ENCODE results near the gene ZCWPW2. TPM values are rescaled to one million over a fixed set of nuclear protein-coding genes. Genes with fewer than 3 reads are reported as not detected.

ZCWPW2 gene
- total RNA-seq, 2 experiments from 2014 or later: 0.27 to 0.28 TPM

DNA sequence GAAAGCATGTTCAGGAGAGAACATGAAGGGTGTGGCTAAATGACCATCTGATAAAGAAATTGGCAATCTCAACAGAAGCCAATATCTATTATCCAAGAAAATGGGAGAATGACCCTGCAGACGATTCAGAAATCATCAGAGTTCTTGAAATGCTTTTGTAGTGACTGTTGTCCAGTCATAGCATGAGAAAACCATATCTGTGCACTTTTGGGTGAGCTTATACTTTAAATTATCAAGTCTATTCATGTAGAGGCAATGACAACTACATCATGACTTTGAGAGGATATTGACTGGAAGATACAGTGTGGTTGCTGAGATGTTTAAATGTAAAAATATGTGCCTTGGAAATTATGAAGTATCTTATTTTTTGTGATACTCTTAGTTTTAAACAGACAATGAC is 57.7 kb downstream of the ZCWPW2 start:
- Mint-ChIP-seq H3K4me3 (no peak overlapping the region), H3K27ac (no peak overlapping the region), H3K4me1 (ENCODE audit: low read depth) (no peaks in the 10 kb centered on the region), H3K36me3 (ENCODE audit: low read depth) (peaks cover 8% of the 10 kb centered on the region), H3K9me3 (peaks cover 25% of the 10 kb centered on the region), H3K27me3 (no peaks in the 10 kb centered on the region)
- Histone ChIP-seq H3K4me3 (ENCODE audit: low read length) (no peak overlapping the region), H3K27ac (ENCODE audit: low read depth in 1 of 2, low read length in 2 of 2) (no peak overlapping the region), H3K4me1 (ENCODE audit: insufficient read depth, low read length) (no peaks in the 10 kb centered on the region), H3K9me3 (ENCODE audit: control insufficient read depth in 1 of 2, insufficient read depth in 1 of 2, low read length in 2 of 2) (peaks cover 0 to 33% of the 10 kb centered on the region in 2 experiments), H3K27me3 (ENCODE audit: control insufficient read depth in 1 of 2, insufficient read depth in 2 of 2, low read length in 2 of 2) (no peaks in the 10 kb centered on the region), H3K36me3 (ENCODE audit: insufficient read depth, low read length) (no peaks in the 10 kb centered on the region)
- TF ChIP-seq, protein P1, sequence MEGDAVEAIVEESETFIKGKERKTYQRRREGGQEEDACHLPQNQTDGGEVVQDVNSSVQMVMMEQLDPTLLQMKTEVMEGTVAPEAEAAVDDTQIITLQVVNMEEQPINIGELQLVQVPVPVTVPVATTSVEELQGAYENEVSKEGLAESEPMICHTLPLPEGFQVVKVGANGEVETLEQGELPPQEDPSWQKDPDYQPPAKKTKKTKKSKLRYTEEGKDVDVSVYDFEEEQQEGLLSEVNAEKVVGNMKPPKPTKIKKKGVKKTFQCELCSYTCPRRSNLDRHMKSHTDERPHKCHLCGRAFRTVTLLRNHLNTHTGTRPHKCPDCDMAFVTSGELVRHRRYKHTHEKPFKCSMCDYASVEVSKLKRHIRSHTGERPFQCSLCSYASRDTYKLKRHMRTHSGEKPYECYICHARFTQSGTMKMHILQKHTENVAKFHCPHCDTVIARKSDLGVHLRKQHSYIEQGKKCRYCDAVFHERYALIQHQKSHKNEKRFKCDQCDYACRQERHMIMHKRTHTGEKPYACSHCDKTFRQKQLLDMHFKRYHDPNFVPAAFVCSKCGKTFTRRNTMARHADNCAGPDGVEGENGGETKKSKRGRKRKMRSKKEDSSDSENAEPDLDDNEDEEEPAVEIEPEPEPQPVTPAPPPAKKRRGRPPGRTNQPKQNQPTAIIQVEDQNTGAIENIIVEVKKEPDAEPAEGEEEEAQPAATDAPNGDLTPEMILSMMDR (IDR thresholded peaks at IDR 0.05): no peak
- DNase-seq (no peak), ATAC-seq (ENCODE audit: poor library complexity) (no peak)
- ChIA-PET POLR2A (no interaction called here), CTCF (no interaction called here)
- intact Hi-C loops (cut with DNase I, micrococcal nuclease): no loop called here

DNA sequence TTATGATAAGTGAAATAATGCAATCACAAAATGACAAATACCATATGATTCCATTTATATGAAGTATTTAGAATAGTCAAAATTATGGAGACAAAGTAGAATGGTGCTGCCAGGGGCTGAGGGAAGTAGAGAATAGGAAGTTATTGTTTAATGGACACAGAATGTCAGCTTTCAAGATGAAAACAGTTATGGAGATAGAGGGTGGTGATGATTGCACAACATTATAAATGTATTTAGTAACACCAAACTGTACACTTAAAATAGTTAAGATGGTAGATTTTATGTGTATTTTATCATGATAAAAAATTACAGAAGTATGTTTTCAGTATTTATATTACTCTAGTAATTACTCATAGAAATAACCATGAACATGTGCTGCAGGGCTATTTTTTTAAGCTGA is 100.9 kb downstream of the ZCWPW2 start:
- intact Hi-C loops (cut with DNase I, micrococcal nuclease): no loop called here
- TF ChIP-seq, protein P1 (IDR thresholded peaks at IDR 0.05): no peak
- DNase-seq (no peak), ATAC-seq (ENCODE audit: poor library complexity) (no peak)
- H3K27ac Mint-ChIP-seq: no peak overlapping the region
- CTCF ChIA-PET: no interaction called here
- POLR2A ChIA-PET: no interaction called here
- H3K36me3 Mint-ChIP-seq (ENCODE audit: low read depth): peaks cover 4% of the 10 kb centered on the region
- H3K27me3 Mint-ChIP-seq: no peaks in the 10 kb centered on the region
- no peak overlapping the region for H3K4me3 Mint-ChIP-seq
- peaks cover 16% of the 10 kb centered on the region for H3K9me3 Mint-ChIP-seq
- Histone ChIP-seq H3K36me3 (ENCODE audit: insufficient read depth, low read length) (no peaks in the 10 kb centered on the region), H3K27ac (ENCODE audit: low read depth in 1 of 2, low read length in 2 of 2) (no peak overlapping the region), H3K4me3 (ENCODE audit: low read length) (no peak overlapping the region), H3K9me3 (ENCODE audit: control insufficient read depth in 1 of 2, insufficient read depth in 1 of 2, low read length in 2 of 2) (no peaks in the 10 kb centered on the region), H3K4me1 (ENCODE audit: insufficient read depth, low read length) (no peaks in the 10 kb centered on the region), H3K27me3 (ENCODE audit: control insufficient read depth in 1 of 2, insufficient read depth in 2 of 2, low read length in 2 of 2) (no peaks in the 10 kb centered on the region)
- H3K4me1 Mint-ChIP-seq (ENCODE audit: low read depth): no peaks in the 10 kb centered on the region

DNA sequence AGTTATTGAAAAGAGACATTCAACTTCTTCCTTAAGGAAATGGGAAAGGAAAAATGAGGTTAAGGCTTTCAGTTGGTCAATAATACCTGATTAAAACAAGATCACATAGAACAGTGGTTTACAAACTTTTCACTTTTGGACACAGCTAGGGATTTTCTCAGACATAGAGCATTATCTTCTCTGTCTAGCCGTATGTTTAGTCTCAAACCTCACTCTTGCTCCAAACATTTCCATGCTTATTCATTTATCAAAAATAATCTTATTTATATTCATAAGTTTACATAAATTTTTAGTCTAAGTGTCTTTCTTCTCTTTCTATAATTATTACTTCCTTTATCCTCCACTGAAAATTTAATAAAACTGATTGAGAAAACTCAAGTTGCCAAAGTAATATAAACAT is 114.3 kb downstream of the ZCWPW2 start:
- Histone ChIP-seq H3K9me3 (ENCODE audit: control insufficient read depth in 1 of 2, insufficient read depth in 1 of 2, low read length in 2 of 2) (peaks cover 0 to 4% of the 10 kb centered on the region in 2 experiments), H3K4me3 (ENCODE audit: low read length) (no peak overlapping the region), H3K36me3 (ENCODE audit: insufficient read depth, low read length) (no peaks in the 10 kb centered on the region), H3K27me3 (ENCODE audit: control insufficient read depth in 1 of 2, insufficient read depth in 2 of 2, low read length in 2 of 2) (no peaks in the 10 kb centered on the region), H3K27ac (ENCODE audit: low read depth in 1 of 2, low read length in 2 of 2) (no peak overlapping the region), H3K4me1 (ENCODE audit: insufficient read depth, low read length) (no peaks in the 10 kb centered on the region)
- Mint-ChIP-seq H3K27ac (no peak overlapping the region), H3K36me3 (ENCODE audit: low read depth) (peaks cover 4% of the 10 kb centered on the region), H3K27me3 (no peaks in the 10 kb centered on the region), H3K9me3 (peaks cover 10% of the 10 kb centered on the region), H3K4me3 (no peak overlapping the region), H3K4me1 (ENCODE audit: low read depth) (no peaks in the 10 kb centered on the region)
- ATAC-seq (ENCODE audit: poor library complexity) (no peak), DNase-seq (no peak)
- CTCF ChIA-PET: no interaction called here
- POLR2A ChIA-PET: no interaction called here
- TF ChIP-seq, protein P1 (IDR thresholded peaks at IDR 0.05): no peak
- intact Hi-C loops (cut with DNase I, micrococcal nuclease): no loop called here

All from CD4-positive, alpha-beta T cell (primary cell).